Measurements from ENCODE around the gene APC. TPM values are rescaled to one million over a fixed set of nuclear protein-coding genes. Genes with fewer than 3 reads are reported as not detected.

APC gene
- total and polyA plus RNA-seq, 2 of the 8 experiments (the other 6 are each of a cell fraction or from before 2014, with no cell fraction given), result 6.8 to 41.9 TPM

- H2BK120ac ChIP-seq (replicated peaks; ENCODE audit: low read depth, low read length), result no peak overlapping the region
- H3K36me3 ChIP-seq (ENCODE audit: control insufficient read depth in 2 of 4, insufficient read depth in 4 of 4, low read length in 3 of 4), result peaks cover 0 to 4% (median 1%) of the 10 kb centered on the region in 4 experiments; a peak in 1 of 8 replicates
- no peak overlapping the region for H3K18ac ChIP-seq (ENCODE audit: extremely low read depth, low read length)
- no peaks in the 10 kb centered on the region for H3K27me3 ChIP-seq (replicated peaks in 1 of 4; ENCODE audit: control insufficient read depth in 3 of 4, extremely low read depth in 1 of 4, insufficient read depth in 3 of 4, low read length in 3 of 4)
- H3K14ac ChIP-seq (ENCODE audit: insufficient read length), result no peak overlapping the region
- H3K27ac ChIP-seq (ENCODE audit: low read depth, low read length), result no peak overlapping the region
- H3K79me1 ChIP-seq (ENCODE audit: low read depth, low read length), result no peaks in the 10 kb centered on the region
- H4K8ac ChIP-seq (ENCODE audit: extremely low read depth, insufficient read depth, low read length), result no peak overlapping the region
- no peaks in the 10 kb centered on the region for H3K23me2 ChIP-seq (ENCODE audit: low read depth, low read length)
- H3K23ac ChIP-seq (ENCODE audit: insufficient read length), result no peak overlapping the region
- no peak overlapping the region for H2BK15ac ChIP-seq (ENCODE audit: low read length)
- H3K4me3 ChIP-seq (ENCODE audit: extremely low read depth in 1 of 4, insufficient read depth in 2 of 4, low read depth in 3 of 4, low read length in 4 of 4), result no peak overlapping the region
- no peak overlapping the region for H2BK12ac ChIP-seq (ENCODE audit: low read depth, low read length)
- WGBS, 2 experiments (ENCODE audit: extremely low coverage in 1 of 2, insufficient coverage in 1 of 2, insufficient read length in 1 of 2, insufficient replicate concordance in 2 of 2, low coverage in 1 of 2, low lambda C conversion rate in 2 of 2, missing lambda C conversion rate in 1 of 2), result 92% methylated on average over 13 of the region's 13 CpGs; no CpG with 5 or more reads in 1 of the 2 experiments
- no peak overlapping the region for H3K9ac ChIP-seq (replicated peaks in 1 of 4; ENCODE audit: extremely low read depth in 1 of 4, low read depth in 3 of 4, low read length in 3 of 4)
- no peaks in the 10 kb centered on the region for H3K4me1 ChIP-seq (replicated peaks in 1 of 4; ENCODE audit: control insufficient read depth in 3 of 4, insufficient read depth in 4 of 4, low read length in 3 of 4)
- CTCF ChIA-PET (ENCODE audit: partially characterized antibody), result no interaction called here
- no peak overlapping the region for H2BK5ac ChIP-seq (ENCODE audit: low read depth, low read length)
- H2AK5ac ChIP-seq (ENCODE audit: low read depth, low read length), result no peak overlapping the region
- no peak overlapping the region for H3K4me2 ChIP-seq (ENCODE audit: insufficient read depth in 1 of 2, low read depth in 2 of 2, low read length in 2 of 2)
- no peak overlapping the region for H2AFZ ChIP-seq (ENCODE audit: low read length)
- no peak overlapping the region for H3K56ac ChIP-seq (replicated peaks; ENCODE audit: insufficient read length, low read depth, low read length)
- POLR2A ChIA-PET (ENCODE audit: partially characterized antibody), result interaction anchor here (1.5 to 1.6 kb wide), 2 partner anchors 8 to 9 kb away, joined by 4 to 6 read pairs; no protein-coding TSS in a partner anchor
- H4K91ac ChIP-seq (replicated peaks; ENCODE audit: insufficient read length, low read length), result no peak overlapping the region
- no peak overlapping the region for H4K5ac ChIP-seq (ENCODE audit: insufficient read length, low read depth, low read length)
- FAIRE-seq, result no peak
- H3K4ac ChIP-seq (replicated peaks; ENCODE audit: insufficient read length, low read depth, low read length), result no peak overlapping the region
- TF ChIP-seq TEAD4 (IDR thresholded peaks at IDR 0.05; ENCODE audit: low read depth, low read length) (no peak), TBP (IDR thresholded peaks at IDR 0.05; ENCODE audit: low read depth, low read length) (no peak), KDM4A (IDR thresholded peaks at IDR 0.05; ENCODE audit: low read depth, low read length, severe bottlenecking) (no peak), RXRA (IDR thresholded peaks at IDR 0.05; ENCODE audit: insufficient read depth, low read depth, low read length) (no peak), GABPA (IDR thresholded peaks at IDR 0.05; ENCODE audit: borderline replicate concordance, insufficient read depth, low read length) (no peak), KDM5A (IDR thresholded peaks at IDR 0.05; ENCODE audit: low read length) (no peak), SP4 (IDR thresholded peaks at IDR 0.05; ENCODE audit: low read length) (no peak), RNF2 (IDR thresholded peaks at IDR 0.05; ENCODE audit: borderline replicate concordance, low read depth, low read length, missing control alignments, poor library complexity, severe bottlenecking) (no peak), HDAC6 (IDR thresholded peaks at IDR 0.05; ENCODE audit: low read depth, low read length) (no peak), CREB1 (IDR thresholded peaks at IDR 0.05) (no peak)
- H4K20me1 ChIP-seq (replicated peaks in 1 of 2; ENCODE audit: control insufficient read depth in 1 of 2, insufficient read depth in 2 of 2, low read length in 2 of 2), result no peaks in the 10 kb centered on the region
- H2BK20ac ChIP-seq (ENCODE audit: low read length), result no peak overlapping the region
- no peak for DNase-seq (ENCODE audit: low read depth in 1 of 2, low spot score in 2 of 2)
- no peaks in the 10 kb centered on the region for H3K79me2 ChIP-seq (ENCODE audit: control insufficient read depth in 1 of 2, insufficient read depth in 2 of 2, low read length in 2 of 2)
- H3K9me3 ChIP-seq (ENCODE audit: insufficient read depth in 2 of 2, low read depth in 1 of 2, low read length in 1 of 2), result no peaks in the 10 kb centered on the region
Measured at GRCh38 chr5:112892776-112893175, 155.1 kb downstream of the APC start.
